Mucosa of descending colon (tissue), 3 donors: Measurements from ENCODE around the gene SPRED2. TPM values are rescaled to one million over a fixed set of nuclear protein-coding genes. Genes with fewer than 3 reads are reported as not detected.

ENCODE experiments used
- ATAC-seq: fragments of 200-7000 bp; cut with Tn5 transposase; one replicate; pipeline ENCODE4 v1.9.1; 2020; ENCODE audit warnings: mild to moderate bottlenecking, moderate library complexity
- DNase-seq, 3 donors: peaks; one replicate each; pipeline ENCODE4 v3.0.0-alpha.2; 2020
- H3K36me3 ChIP-seq: fragments of 200-600 bp; one replicate; pipeline ENCODE4 v1.8.0; 2021; ENCODE audit warnings: low read depth, mild to moderate bottlenecking
- H3K4me1 ChIP-seq: fragments of 200-600 bp; one replicate; pipeline ENCODE4 v1.8.0; 2021; ENCODE audit warnings: low read depth, mild to moderate bottlenecking
- H3K4me3 ChIP-seq: fragments of 200-600 bp; one replicate; pipeline ENCODE4 v1.8.0; 2021; ENCODE audit warnings: mild to moderate bottlenecking
- H3K9me3 ChIP-seq: fragments of 200-600 bp; one replicate; pipeline ENCODE4 v1.8.0; 2021; ENCODE audit warnings: mild to moderate bottlenecking
- intact Hi-C, 2 donors: fragments of 100-400 bp; cut with DNase I in 1 of 2; cut with micrococcal nuclease in 1 of 2; formaldehyde crosslinking; loops; one replicate each; pipeline versions ENCODE4 v1.11.0 to v1.11.1; 2022; cut with DNase I, micrococcal nuclease
- long read RNA-seq, 2 donors: library from polyadenylated mRNA; unstranded; transcript quantifications; one replicate each; pipeline ENCODE4 v2.0.0, GENCODE V29; 2019 to 2021
- total RNA-seq, 3 donors: library from RNA; stranded (reverse); fragmentation: NEBNext Ultra II Directional in 2 of 3; extraction: Animal tissue kit (Norgen Biotek cat#: 25700) in 2 of 3; gene quantifications; one replicate each; pipeline versions ENCODE4 v1.2.1 to v1.2.4, GENCODE V29; 2021 to 2023
- TF ChIP-seq, protein P1 (sequence below): fragments of 200-600 bp; IDR thresholded peaks from one replicate; pipeline ENCODE4 v1.8.0; 2022; ENCODE audit warnings: antibody characterized with exemption, mild to moderate bottlenecking
- donor health status: DM: no; HTN: no; CAD: no; lungs with moderate emphysema.
- donor health status: DM: no; HTN: no; CAD: no.
- donor health status: DM: no; HTN: yes; CAD: no.

The SPRED2 gene, protein sequence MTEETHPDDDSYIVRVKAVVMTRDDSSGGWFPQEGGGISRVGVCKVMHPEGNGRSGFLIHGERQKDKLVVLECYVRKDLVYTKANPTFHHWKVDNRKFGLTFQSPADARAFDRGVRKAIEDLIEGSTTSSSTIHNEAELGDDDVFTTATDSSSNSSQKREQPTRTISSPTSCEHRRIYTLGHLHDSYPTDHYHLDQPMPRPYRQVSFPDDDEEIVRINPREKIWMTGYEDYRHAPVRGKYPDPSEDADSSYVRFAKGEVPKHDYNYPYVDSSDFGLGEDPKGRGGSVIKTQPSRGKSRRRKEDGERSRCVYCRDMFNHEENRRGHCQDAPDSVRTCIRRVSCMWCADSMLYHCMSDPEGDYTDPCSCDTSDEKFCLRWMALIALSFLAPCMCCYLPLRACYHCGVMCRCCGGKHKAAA
- total RNA-seq = 10 to 100 TPM; 38.1 to 65.0 (median 43.4) TPM
- long read RNA-seq, donor 1, partial matches to known transcripts = 2 of 15 reads
- long read RNA-seq, donor 1, other reads (novel, unspliced or antisense) = 13 of 15 reads
- long read RNA-seq, donor 2, partial matches to known transcripts = 1 of 6 reads
- long read RNA-seq, donor 2, other reads (novel, unspliced or antisense) = 5 of 6 reads

DNA sequence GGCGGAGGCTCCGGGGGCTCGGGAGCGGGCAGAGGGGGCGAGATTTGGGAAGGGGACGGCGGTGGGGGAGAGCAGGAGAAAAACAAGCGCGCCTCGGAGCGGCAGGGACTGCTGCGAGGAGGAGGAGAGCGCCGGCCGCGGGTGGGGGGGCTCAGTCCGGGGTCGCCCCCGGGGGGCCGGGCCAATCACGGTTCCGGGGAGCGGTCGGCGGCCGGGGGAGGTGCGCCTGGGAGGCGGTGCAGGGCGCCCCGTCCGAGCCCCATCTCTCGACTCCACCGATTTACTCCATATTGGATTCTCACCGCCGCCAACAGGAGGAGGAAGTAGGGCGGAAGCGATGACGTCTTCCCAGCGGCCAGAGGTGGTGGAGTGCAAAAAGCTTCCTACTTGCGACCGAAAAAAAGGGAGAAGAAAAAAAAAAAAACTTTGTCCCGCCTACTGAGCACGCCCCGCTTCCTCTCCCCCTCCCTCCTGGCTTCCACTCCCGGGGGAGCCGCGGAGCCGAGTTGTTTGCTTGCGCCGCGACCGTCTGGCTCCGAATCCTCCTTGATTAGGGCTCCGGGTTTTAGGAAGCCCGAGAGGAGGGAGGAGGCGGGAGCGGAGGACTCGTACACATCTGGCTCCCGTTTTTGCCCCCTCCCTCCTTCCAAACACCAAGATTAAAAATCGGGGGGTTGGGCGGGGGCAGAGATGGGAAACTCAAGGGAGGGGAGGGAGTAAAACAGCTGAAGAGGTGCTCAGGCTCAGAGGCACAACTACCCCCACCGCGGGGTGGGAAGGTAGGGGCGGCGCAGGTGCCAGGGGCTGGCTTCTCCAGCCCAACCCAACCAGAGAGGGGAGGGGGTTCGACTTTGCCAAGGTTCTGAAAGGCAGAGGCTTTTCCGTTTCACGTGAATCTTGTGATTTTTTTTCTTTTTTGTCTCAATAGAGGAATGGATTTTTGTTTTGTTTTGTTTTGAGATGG is at the start of gene SPRED2:
Gene SPRED2, minus strand, starts transcription at position 373 of the 964 bp plus-strand sequence. CDS start 612 bp downstream, outside the sequence.
- Histone ChIP-seq H3K4me3 (peak within 1 kb of the TSS; percentile 52), H3K9me3 (no peaks in the 10 kb centered on the region), H3K36me3 (no peaks in the 10 kb centered on the region), H3K4me1 (peaks cover 25% of the 10 kb centered on the region)
- TF ChIP-seq, protein P1, sequence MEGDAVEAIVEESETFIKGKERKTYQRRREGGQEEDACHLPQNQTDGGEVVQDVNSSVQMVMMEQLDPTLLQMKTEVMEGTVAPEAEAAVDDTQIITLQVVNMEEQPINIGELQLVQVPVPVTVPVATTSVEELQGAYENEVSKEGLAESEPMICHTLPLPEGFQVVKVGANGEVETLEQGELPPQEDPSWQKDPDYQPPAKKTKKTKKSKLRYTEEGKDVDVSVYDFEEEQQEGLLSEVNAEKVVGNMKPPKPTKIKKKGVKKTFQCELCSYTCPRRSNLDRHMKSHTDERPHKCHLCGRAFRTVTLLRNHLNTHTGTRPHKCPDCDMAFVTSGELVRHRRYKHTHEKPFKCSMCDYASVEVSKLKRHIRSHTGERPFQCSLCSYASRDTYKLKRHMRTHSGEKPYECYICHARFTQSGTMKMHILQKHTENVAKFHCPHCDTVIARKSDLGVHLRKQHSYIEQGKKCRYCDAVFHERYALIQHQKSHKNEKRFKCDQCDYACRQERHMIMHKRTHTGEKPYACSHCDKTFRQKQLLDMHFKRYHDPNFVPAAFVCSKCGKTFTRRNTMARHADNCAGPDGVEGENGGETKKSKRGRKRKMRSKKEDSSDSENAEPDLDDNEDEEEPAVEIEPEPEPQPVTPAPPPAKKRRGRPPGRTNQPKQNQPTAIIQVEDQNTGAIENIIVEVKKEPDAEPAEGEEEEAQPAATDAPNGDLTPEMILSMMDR = no peak
- peak; percentile 65 for ATAC-seq
- peak; percentile 90 to 91 (median 91) for DNase-seq
- intact Hi-C loops = loop anchor here in 1 of 2 donors (5.0 to 10.0 kb wide), 2 partner anchors 48 to 120 kb away; no protein-coding TSS in a partner anchor

GRCh38 chr2:65481961-65482360 is 49.6 kb upstream of the SPRED2 start:
- TF ChIP-seq, protein P1 = no peak
- DNase-seq (no peak), ATAC-seq (peak; percentile 55)
- Histone ChIP-seq H3K4me1 (no peaks in the 10 kb centered on the region), H3K4me3 (no peak overlapping the region), H3K36me3 (no peaks in the 10 kb centered on the region), H3K9me3 (no peaks in the 10 kb centered on the region)
- intact Hi-C loops = no loop called here

- TF ChIP-seq, protein P1 = no peak
- Histone ChIP-seq H3K4me1 (no peaks in the 10 kb centered on the region), H3K9me3 (no peaks in the 10 kb centered on the region), H3K4me3 (no peak overlapping the region), H3K36me3 (no peaks in the 10 kb centered on the region)
- intact Hi-C loops = no loop called here
- ATAC-seq (no peak), DNase-seq (no peak)
These were observed 47.1 kb upstream of the SPRED2 start for GRCh38 chr2:65479524-65479923.

GRCh38 chr2:65478498-65479135 is 46.2 kb upstream of the SPRED2 start:
- no peaks in the 10 kb centered on the region for H3K36me3 ChIP-seq
- no peak for DNase-seq
- no peaks in the 10 kb centered on the region for H3K4me1 ChIP-seq
- intact Hi-C loops = no loop called here
- no peaks in the 10 kb centered on the region for H3K9me3 ChIP-seq
- TF ChIP-seq, protein P1 = no peak
- no peak overlapping the region for H3K4me3 ChIP-seq
- ATAC-seq = no peak

GRCh38 chr2:65477590-65477989 is 45.2 kb upstream of the SPRED2 start:
- no peak for DNase-seq
- H3K4me3 ChIP-seq = no peak overlapping the region
- no peaks in the 10 kb centered on the region for H3K4me1 ChIP-seq
- no peaks in the 10 kb centered on the region for H3K9me3 ChIP-seq
- H3K36me3 ChIP-seq = no peaks in the 10 kb centered on the region
- intact Hi-C loops = no loop called here
- ATAC-seq = no peak
- TF ChIP-seq, protein P1 = no peak
